Hepatocyte (in vitro differentiated cells): Measurements from ENCODE around the gene LDAF1. TPM values are rescaled to one million over a fixed set of nuclear protein-coding genes. Genes with fewer than 3 reads are reported as not detected.
A peak's percentile ranks its signal among the peaks of the same experiment; 100 is the strongest.

Experiments used
- DNase-seq: peaks from one replicate; pipeline ENCODE4 v3.0.0-alpha.2; 2016; ENCODE audit warnings: low spot score
- H2AFZ ChIP-seq: fragments of 200-600 bp; sonication (generic); 2 replicates; pipeline ENCODE4 v1.6.0; 2016; ENCODE audit warnings: antibody characterized with exemption, mild to moderate bottlenecking
- H3K27ac ChIP-seq: fragments of 200-600 bp; sonication (generic); 2 replicates; pipeline ENCODE4 v1.5.1; 2016; ENCODE audit warnings: mild to moderate bottlenecking
- H3K27me3 ChIP-seq: fragments of 200-600 bp; sonication (generic); 2 replicates; pipeline ENCODE4 v1.6.1; 2016
- H3K36me3 ChIP-seq: fragments of 200-600 bp; sonication (generic); replicated peaks from 2 replicates; pipeline ENCODE4 v1.5.1; 2016; ENCODE audit warnings: low read depth; ENCODE audit not compliant: insufficient read depth
- H3K4me1 ChIP-seq: fragments of 200-600 bp; sonication (generic); 2 replicates; pipeline ENCODE4 v1.5.1; 2016; ENCODE audit warnings: mild to moderate bottlenecking, moderate library complexity; ENCODE audit not compliant: insufficient read depth
- H3K4me2 ChIP-seq: fragments of 200-600 bp; sonication (generic); 2 replicates; pipeline ENCODE4 v1.6.0; 2016
- H3K4me3 ChIP-seq: fragments of 200-600 bp; sonication (generic); 2 replicates; pipeline ENCODE4 v1.5.1; 2016; ENCODE audit warnings: mild to moderate bottlenecking
- H3K79me2 ChIP-seq: fragments of 200-600 bp; sonication (generic); 2 replicates; pipeline ENCODE4 v1.6.0; 2017; ENCODE audit warnings: mild to moderate bottlenecking
- H3K9me2 ChIP-seq: fragments of 200-600 bp; sonication (generic); replicated peaks from 2 replicates; pipeline ENCODE4 v1.6.0; 2017; ENCODE audit warnings: mild to moderate bottlenecking; ENCODE audit not compliant: insufficient read depth
- H3K9me3 ChIP-seq: fragments of 200-600 bp; sonication (generic); 2 replicates; pipeline ENCODE4 v1.5.1; 2016; ENCODE audit warnings: low read depth, mild to moderate bottlenecking
- H4K20me1 ChIP-seq: fragments of 200-600 bp; sonication (generic); 2 replicates; pipeline ENCODE4 v1.6.0; 2016; ENCODE audit warnings: mild to moderate bottlenecking; ENCODE audit not compliant: insufficient read depth, poor library complexity, severe bottlenecking
- CTCF ChIP-seq: fragments of 200-600 bp; sonication (generic); IDR thresholded peaks from 2 replicates; pipeline ENCODE4 v1.5.1; 2016; ENCODE audit warnings: antibody characterized with exemption, mild to moderate bottlenecking; ENCODE audit not compliant: poor library complexity
- EZH2 ChIP-seq: fragments of 200-600 bp; sonication (generic); IDR thresholded peaks from 2 replicates; pipeline ENCODE4 v1.6.1; 2016; ENCODE audit warnings: antibody characterized with exemption, mild to moderate bottlenecking, borderline replicate concordance
- EZH2phosphoT487 ChIP-seq: fragments of 200-600 bp; sonication (generic); IDR thresholded peaks from one replicate; pipeline ENCODE4 v1.6.1; 2018; ENCODE audit warnings: antibody characterized with exemption, mild to moderate bottlenecking, low read depth, moderate library complexity; ENCODE audit not compliant: unreplicated experiment, severe bottlenecking
- WGBS: methylation state at CpG from one replicate; pipeline ENCODE4 v1.1.6; 2016; ENCODE audit warnings: low lambda C conversion rate; ENCODE audit errors: missing lambda C conversion rate; 5-methylcytosine and 5-hydroxymethylcytosine counted together
- polyA plus RNA-seq: library from polyadenylated mRNA; unstranded; fragments of >200 nt; fragmentation: Nextera tagmentation; extraction: Ambion mirVana; gene quantifications from 2 replicates; pipeline ENCODE4 v1.2.1, GENCODE V29; 2016
- total RNA-seq: library from RNA; depleted of rRNA; stranded (reverse); fragments of >200 nt; gene quantifications from 2 replicates; pipeline ENCODE4 v1.2.3, GENCODE V29; 2014

Gene LDAF1
- total and polyA plus RNA-seq, 2 experiments from 2014 or later = 16.0 to 32.4 TPM

GRCh38 chr16:21197112-21197511 is 38.6 kb downstream of the LDAF1 start:
- Histone ChIP-seq H3K36me3 (no peaks in the 10 kb centered on the region), H3K79me2 (no peaks in the 10 kb centered on the region), H3K4me1 (no peaks in the 10 kb centered on the region), H4K20me1 (no peaks in the 10 kb centered on the region), H3K4me3 (no peak overlapping the region), H3K9me2 (no peaks in the 10 kb centered on the region), H3K27ac (no peak overlapping the region), H3K9me3 (no peaks in the 10 kb centered on the region), H3K27me3 (no peaks in the 10 kb centered on the region), H3K4me2 (no peak overlapping the region), H2AFZ (no peak overlapping the region)
- 93% methylated on average over 1 of the region's 1 CpG for WGBS
- TF ChIP-seq EZH2 = no peak
- no peak for TF ChIP-seq EZH2phosphoT487
- TF ChIP-seq CTCF = no peak
- no peak for DNase-seq

GRCh38 chr16:21197621-21198020 is 39.1 kb downstream of the LDAF1 start:
- no peak for TF ChIP-seq EZH2
- no peak for TF ChIP-seq CTCF
- TF ChIP-seq EZH2phosphoT487 = no peak
- H3K9me3 ChIP-seq = no peaks in the 10 kb centered on the region
- no peak for DNase-seq
- H3K9me2 ChIP-seq = no peaks in the 10 kb centered on the region
- H3K4me1 ChIP-seq = no peaks in the 10 kb centered on the region
- H3K4me2 ChIP-seq = no peak overlapping the region
- 90% methylated on average over 3 of the region's 3 CpGs for WGBS
- H3K36me3 ChIP-seq = no peaks in the 10 kb centered on the region
- H4K20me1 ChIP-seq = no peaks in the 10 kb centered on the region
- H3K27me3 ChIP-seq = no peaks in the 10 kb centered on the region
- H3K79me2 ChIP-seq = no peaks in the 10 kb centered on the region
- H2AFZ ChIP-seq = no peak overlapping the region
- H3K27ac ChIP-seq = no peak overlapping the region
- H3K4me3 ChIP-seq = no peak overlapping the region

- no peaks in the 10 kb centered on the region for H3K9me2 ChIP-seq
- WGBS = 43% methylated on average over 5 of the region's 5 CpGs
- no peaks in the 10 kb centered on the region for H3K79me2 ChIP-seq
- H3K36me3 ChIP-seq = no peaks in the 10 kb centered on the region
- no peak overlapping the region for H3K4me3 ChIP-seq
- H2AFZ ChIP-seq = no peak overlapping the region
- peak overlapping the region; percentile 34 for H3K27ac ChIP-seq
- H3K4me2 ChIP-seq = peak overlapping the region; percentile 43
- peaks cover 8% of the 10 kb centered on the region for H3K4me1 ChIP-seq
- no peak for TF ChIP-seq CTCF
- TF ChIP-seq EZH2phosphoT487 = no peak
- TF ChIP-seq EZH2 = no peak
- no peaks in the 10 kb centered on the region for H4K20me1 ChIP-seq
- no peaks in the 10 kb centered on the region for H3K9me3 ChIP-seq
- DNase-seq = no peak
- no peaks in the 10 kb centered on the region for H3K27me3 ChIP-seq
Observed at GRCh38 chr16:21199607-21200218, 41.2 kb downstream of the LDAF1 start.
